Gastroesophageal sphincter (tissue), 4 donors: ENCODE results near the gene CNNM3. TPM values are rescaled to one million over a fixed set of nuclear protein-coding genes. Genes with fewer than 3 reads are reported as not detected.
"Not testable (repeated sequence)": the region's sequence is repeated elsewhere in the genome, so short reads cannot be mapped to it uniquely, and the experiment has no call there.

ENCODE experiments used
- ATAC-seq: fragments of 150-250 bp; one replicate; pipeline ENCODE4 v1.9.1; 2016; ENCODE audit warnings: mild to moderate bottlenecking, moderate library complexity
- H3K27ac ChIP-seq, 4 donors: fragments of 200-600 bp; sonication (generic) in 3 of 4; 1 replicate in 3 of 4; 2 replicates in 1 of 4; pipeline ENCODE4 v1.5.1; 2016 to 2019
- H3K27me3 ChIP-seq: fragments of 200-600 bp; sonication (generic); one replicate; pipeline ENCODE4 v1.5.1; 2019
- H3K36me3 ChIP-seq, 2 donors: fragments of 200-600 bp; sonication (generic); one replicate each; pipeline ENCODE4 v1.5.1; 2019; ENCODE audit warnings: control low read depth in 1 of 2
- H3K4me1 ChIP-seq, 3 donors: fragments of 200-600 bp; sonication (generic); 1 replicate in 2 of 3; 2 replicates in 1 of 3; pipeline ENCODE4 v1.5.1; 2016 to 2019; ENCODE audit warnings: control low read depth in 2 of 3
- H3K4me3 ChIP-seq, 2 donors: fragments of 200-600 bp; sonication (generic); one replicate each; pipeline ENCODE4 v1.5.1; 2019; ENCODE audit warnings: mild to moderate bottlenecking in 1 of 2, moderate library complexity in 1 of 2
- H3K9me3 ChIP-seq, 3 donors: fragments of 200-600 bp; sonication (generic); one replicate each; pipeline ENCODE4 v1.5.1; 2017 to 2019; ENCODE audit warnings: control low read depth in 2 of 3
- EP300 ChIP-seq: sonication (generic); formaldehyde crosslinking; IDR thresholded peaks from one replicate; pipeline ENCODE4 v1.6.1; 2017; ENCODE audit warnings: antibody characterized with exemption, mild to moderate bottlenecking
- POLR2A ChIP-seq, 2 donors: fragments of 450-650 bp; IDR thresholded peaks; one replicate each; pipeline ENCODE4 v1.6.1; 2017; ENCODE audit warnings: antibody characterized with exemption in 2 of 2, mild to moderate bottlenecking in 2 of 2, moderate library complexity in 1 of 2
- POLR2AphosphoS5 ChIP-seq: sonication (generic); formaldehyde crosslinking; IDR thresholded peaks from one replicate; pipeline ENCODE4 v1.6.1; 2017; ENCODE audit warnings: antibody characterized with exemption
- WGBS, 2 donors: methylation state at CpG; one replicate each; pipeline ENCODE4 v1.1.5; 2018; ENCODE audit warnings: low coverage in 1 of 2; 5-methylcytosine and 5-hydroxymethylcytosine counted together
- total RNA-seq, 4 donors: library from RNA; depleted of rRNA; stranded (reverse); fragments of >200 nt; gene quantifications; one replicate each; pipeline ENCODE4 v1.1.0, GENCODE V29; 2016
- TF ChIP-seq, protein P1 (sequence below), 4 experiments: fragments of 200-600 bp in 2 of 4; fragments of 450-650 bp in 2 of 4; sonication (generic) in 1 of 4; IDR thresholded peaks; one replicate each; pipeline ENCODE4 v1.5.1; 2017 to 2019; ENCODE audit warnings: antibody characterized with exemption in 4 of 4, mild to moderate bottlenecking in 2 of 4, moderate library complexity in 2 of 4

Gene CNNM3
- total RNA-seq, 4 donors from 2014 or later, result 10.4 to 21.6 (median 18.9) TPM

DNA sequence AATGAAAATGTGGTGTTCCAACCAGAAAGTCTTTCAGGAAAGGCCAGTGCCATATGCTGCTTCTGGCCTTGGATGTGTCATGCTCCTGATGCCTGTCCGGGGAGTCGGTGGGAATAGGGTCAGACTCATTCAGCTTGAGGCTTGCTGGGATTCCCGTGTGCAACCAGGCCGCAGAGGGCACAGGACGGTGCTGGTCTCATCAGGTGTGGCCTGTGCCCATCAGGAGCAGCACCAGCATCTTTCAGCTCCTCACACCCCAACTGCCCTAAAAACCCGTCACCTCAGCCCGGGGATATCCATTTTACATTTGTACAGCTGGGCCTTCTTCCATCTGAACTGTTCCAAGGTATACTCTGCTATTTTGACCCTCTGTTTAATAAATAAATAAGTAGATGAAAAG is 13.3 kb upstream of the CNNM3 start:
- Histone ChIP-seq H3K27ac (no peak overlapping the region), H3K4me1 (peaks cover 0 to 9% (median 0%) of the 10 kb centered on the region in 3 donors)
- 83 to 92% methylated on average over 1 to 4 of the region's 7 CpGs for WGBS, 2 donors

DNA sequence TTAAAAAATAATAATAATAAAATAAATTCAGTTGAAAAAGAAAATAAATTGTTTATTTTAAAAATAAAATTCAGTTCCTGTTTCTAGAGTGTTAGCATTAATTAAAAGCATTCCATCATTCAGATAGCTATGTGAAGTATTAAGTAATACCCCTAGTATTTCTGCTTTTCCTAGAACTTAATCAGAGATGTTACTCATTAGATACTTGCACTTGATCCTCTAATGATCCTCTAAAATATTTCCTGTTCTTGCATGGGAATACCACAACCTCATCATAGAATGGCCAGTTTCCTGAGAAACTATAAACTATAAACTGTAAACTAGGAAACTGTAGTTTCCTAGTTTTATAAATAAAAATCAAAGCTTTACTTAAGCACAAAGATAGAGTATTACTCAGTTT is 11.1 kb upstream of the CNNM3 start:
- H3K4me1 ChIP-seq, result peaks cover 0 to 9% (median 0%) of the 10 kb centered on the region in 3 donors
- H3K4me3 ChIP-seq, result no peak overlapping the region
- ATAC-seq, result no peak
- no peaks in the 10 kb centered on the region for H3K9me3 ChIP-seq
- no peaks in the 10 kb centered on the region for H3K27me3 ChIP-seq
- peaks cover 0 to 44% of the 10 kb centered on the region in 2 donors for H3K36me3 ChIP-seq
- TF ChIP-seq POLR2A (IDR thresholded peaks at IDR 0.05), result no peak
- TF ChIP-seq, protein P1, sequence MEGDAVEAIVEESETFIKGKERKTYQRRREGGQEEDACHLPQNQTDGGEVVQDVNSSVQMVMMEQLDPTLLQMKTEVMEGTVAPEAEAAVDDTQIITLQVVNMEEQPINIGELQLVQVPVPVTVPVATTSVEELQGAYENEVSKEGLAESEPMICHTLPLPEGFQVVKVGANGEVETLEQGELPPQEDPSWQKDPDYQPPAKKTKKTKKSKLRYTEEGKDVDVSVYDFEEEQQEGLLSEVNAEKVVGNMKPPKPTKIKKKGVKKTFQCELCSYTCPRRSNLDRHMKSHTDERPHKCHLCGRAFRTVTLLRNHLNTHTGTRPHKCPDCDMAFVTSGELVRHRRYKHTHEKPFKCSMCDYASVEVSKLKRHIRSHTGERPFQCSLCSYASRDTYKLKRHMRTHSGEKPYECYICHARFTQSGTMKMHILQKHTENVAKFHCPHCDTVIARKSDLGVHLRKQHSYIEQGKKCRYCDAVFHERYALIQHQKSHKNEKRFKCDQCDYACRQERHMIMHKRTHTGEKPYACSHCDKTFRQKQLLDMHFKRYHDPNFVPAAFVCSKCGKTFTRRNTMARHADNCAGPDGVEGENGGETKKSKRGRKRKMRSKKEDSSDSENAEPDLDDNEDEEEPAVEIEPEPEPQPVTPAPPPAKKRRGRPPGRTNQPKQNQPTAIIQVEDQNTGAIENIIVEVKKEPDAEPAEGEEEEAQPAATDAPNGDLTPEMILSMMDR (IDR thresholded peaks at IDR 0.05), result no peak
- TF ChIP-seq EP300, result no peak
- no peak for TF ChIP-seq POLR2AphosphoS5
- H3K27ac ChIP-seq, result no peak overlapping the region

More for the DNA sequence above, 13.3 kb upstream of the CNNM3 start:
- no peak for TF ChIP-seq POLR2AphosphoS5
- TF ChIP-seq, protein P1 (IDR thresholded peaks at IDR 0.05), result no peak
- no peak for TF ChIP-seq EP300
- no peak for TF ChIP-seq POLR2A (IDR thresholded peaks at IDR 0.05)
- H3K36me3 ChIP-seq, result peaks cover 0 to 49% of the 10 kb centered on the region in 2 donors
- no peak for ATAC-seq
- no peak overlapping the region for H3K4me3 ChIP-seq
- no peaks in the 10 kb centered on the region for H3K9me3 ChIP-seq
- H3K27me3 ChIP-seq, result no peaks in the 10 kb centered on the region

DNA sequence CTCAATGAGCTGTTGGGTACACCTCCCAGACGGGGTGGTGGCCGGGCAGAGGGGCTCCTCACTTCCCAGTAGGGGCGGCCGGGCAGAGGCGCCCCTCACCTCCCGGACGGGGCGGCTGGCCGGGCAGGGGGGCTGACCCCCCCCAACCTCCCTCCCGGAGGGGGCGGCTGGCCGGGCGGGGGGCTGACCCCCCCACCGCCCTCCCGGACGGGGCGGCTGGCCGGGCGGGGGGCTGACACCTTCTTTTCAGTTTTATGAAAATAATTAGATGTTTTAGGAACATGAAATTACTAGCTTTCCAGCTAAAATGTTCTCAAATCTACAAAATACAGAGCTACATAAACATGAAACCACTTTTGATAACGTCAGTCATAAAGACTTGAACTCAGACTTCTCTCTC is 10.1 kb upstream of the CNNM3 start:
- H3K27ac ChIP-seq, H3K27me3 ChIP-seq, H3K4me3 ChIP-seq, H3K9me3 ChIP-seq, ATAC-seq, H3K4me1 ChIP-seq: not testable (repeated sequence)
- H3K36me3 ChIP-seq, result peaks cover 0 to 50% of the 10 kb centered on the region in 2 donors
- 80 to 91% methylated on average over 1 to 7 of the region's 20 CpGs for WGBS, 2 donors

DNA sequence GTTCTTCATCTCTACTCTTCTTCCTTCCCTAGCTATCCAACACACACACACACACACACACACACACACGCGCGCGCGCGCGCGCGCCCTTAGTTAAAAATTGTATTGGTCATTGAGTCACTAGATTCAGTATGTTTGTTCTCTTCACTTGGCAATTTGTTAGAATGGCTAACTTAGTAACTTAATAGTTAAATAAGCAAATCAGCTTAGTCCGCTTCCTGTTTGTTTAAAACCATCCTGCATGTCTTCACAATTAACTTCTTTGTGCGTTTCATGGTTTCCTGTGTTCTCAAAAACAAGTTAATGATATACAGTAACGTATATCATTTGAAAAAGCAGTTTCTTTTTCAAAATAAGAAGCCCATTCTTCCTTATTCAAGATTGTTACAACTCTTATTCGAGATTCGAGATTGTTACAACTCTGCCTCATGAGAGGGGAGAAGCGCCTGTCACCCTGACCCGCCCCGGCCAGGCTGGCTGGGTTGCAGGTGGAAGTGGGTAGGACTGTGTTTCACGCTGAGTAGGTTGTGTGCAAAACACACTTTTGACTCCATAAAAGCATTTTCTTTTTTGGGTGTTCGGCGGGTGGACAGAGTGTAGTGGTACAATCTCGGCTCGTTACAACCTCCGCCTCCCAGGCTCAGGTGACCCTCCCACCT is 9.5 kb upstream of the CNNM3 start:
- H3K27me3 ChIP-seq, result no peaks in the 10 kb centered on the region
- H3K9me3 ChIP-seq, result no peaks in the 10 kb centered on the region
- 88 to 94% methylated on average over 8 to 21 of the region's 23 CpGs for WGBS, 2 donors

DNA sequence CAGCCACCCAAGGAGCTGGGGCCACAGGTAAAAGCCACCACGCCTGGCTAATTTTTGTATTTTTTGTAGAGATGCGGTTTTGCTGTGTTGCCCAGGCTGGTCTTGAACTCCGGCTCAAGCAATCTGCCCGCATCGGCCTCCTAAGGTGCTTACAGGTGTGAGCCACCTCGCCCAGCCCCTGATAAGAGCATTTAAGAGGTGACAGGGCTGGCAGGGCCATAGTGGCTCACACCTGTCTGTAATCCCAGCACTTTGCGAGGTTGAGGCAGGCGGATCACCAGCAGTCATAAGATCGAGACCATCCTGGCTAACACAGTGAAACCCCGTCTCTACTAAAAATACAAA is 9.0 kb upstream of the CNNM3 start:
- H3K27me3 ChIP-seq, result no peaks in the 10 kb centered on the region
- ATAC-seq, result no peak
- H3K27ac ChIP-seq, result no peak overlapping the region
- no peak for TF ChIP-seq POLR2AphosphoS5
- peaks cover 0 to 54% of the 10 kb centered on the region in 2 donors for H3K36me3 ChIP-seq
- no peak overlapping the region for H3K4me3 ChIP-seq
- H3K9me3 ChIP-seq, result no peaks in the 10 kb centered on the region
- H3K4me1 ChIP-seq, result peaks cover 0 to 4% (median 0%) of the 10 kb centered on the region in 3 donors
- WGBS, 2 donors, result 78% methylated on average over 2 of the region's 10 CpGs; no CpG with 5 or more reads in 1 of the 2 donors

More for the DNA sequence above, 9.5 kb upstream of the CNNM3 start:
- no peak for TF ChIP-seq POLR2AphosphoS5
- TF ChIP-seq POLR2A (IDR thresholded peaks at IDR 0.05), result no peak
- TF ChIP-seq EP300, result no peak
- TF ChIP-seq, protein P1 (IDR thresholded peaks at IDR 0.05), result no peak
- Histone ChIP-seq H3K4me3 (no peak overlapping the region), H3K27ac (no peak overlapping the region), H3K4me1 (no peaks in the 10 kb centered on the region), H3K36me3 (peaks cover 0 to 54% of the 10 kb centered on the region in 2 donors)
- no peak for ATAC-seq

DNA sequence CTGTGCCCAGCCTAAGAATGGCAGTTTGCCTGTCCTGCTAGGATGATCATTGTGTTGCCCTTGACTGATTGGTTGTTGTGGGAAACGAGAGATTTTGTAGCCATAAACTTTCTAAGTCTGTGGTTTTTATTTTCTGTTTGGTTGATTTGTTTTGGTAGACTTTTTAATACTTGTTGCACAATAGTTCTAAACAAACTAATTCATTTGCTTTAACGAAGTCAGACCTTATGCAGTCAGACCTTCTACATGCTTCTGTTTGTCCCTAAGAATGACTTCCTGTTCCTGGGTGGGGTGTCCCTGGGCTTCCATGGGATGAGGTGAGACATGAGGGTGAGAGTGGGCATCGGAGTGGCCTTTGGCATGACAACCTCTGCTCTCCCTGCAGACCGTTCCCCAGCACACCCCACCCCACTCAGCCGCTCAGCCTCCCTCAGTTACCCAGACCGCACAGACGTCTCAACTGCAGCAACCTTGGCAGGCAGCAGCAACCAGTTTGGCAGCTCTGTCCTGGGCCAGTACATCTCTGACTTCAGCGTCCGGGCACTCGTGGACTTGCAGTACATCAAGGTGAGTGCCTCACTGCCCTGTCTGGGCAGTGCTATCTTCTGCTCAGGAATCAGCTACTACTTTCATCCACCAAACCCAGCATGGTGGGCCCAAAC is 7.8 kb upstream of the CNNM3 start:
- Histone ChIP-seq H3K27ac (no peak overlapping the region), H3K27me3 (no peaks in the 10 kb centered on the region), H3K9me3 (no peaks in the 10 kb centered on the region), H3K4me1 (peaks cover 0 to 10% (median 0%) of the 10 kb centered on the region in 3 donors), H3K36me3 (peaks cover 0 to 50% of the 10 kb centered on the region in 2 donors), H3K4me3 (no peak overlapping the region)
- 81 to 88% methylated on average over 5 to 6 of the region's 10 CpGs for WGBS, 2 donors
- TF ChIP-seq POLR2AphosphoS5, result no peak
- TF ChIP-seq, protein P1 (IDR thresholded peaks at IDR 0.05), result no peak
- ATAC-seq, result no peak
